Neural progenitor cell (in vitro differentiated cells): ENCODE data around the gene ESPN. TPM values are rescaled to one million over a fixed set of nuclear protein-coding genes. Genes with fewer than 3 reads are reported as not detected.

Experiments used
- DNase-seq: peaks from one replicate; pipeline ENCODE4 v3.0.0-alpha.2; 2016; ENCODE audit warnings: low spot score
- H2AFZ ChIP-seq: fragments of 200-600 bp; sonication (generic); replicated peaks from 2 replicates; pipeline ENCODE4 v1.6.1; 2016; ENCODE audit warnings: antibody characterized with exemption
- H3F3A ChIP-seq: fragments of 200-600 bp; sonication (generic); 2 replicates; pipeline ENCODE4 v1.6.1; 2016; ENCODE audit warnings: antibody characterized with exemption, low read depth
- H3K27ac ChIP-seq: fragments of 200-600 bp; sonication (generic); 2 replicates; pipeline ENCODE4 v1.5.1; 2016; ENCODE audit warnings: mild to moderate bottlenecking
- H3K27me3 ChIP-seq: fragments of 200-600 bp; sonication (generic); 2 replicates; pipeline ENCODE4 v1.6.1; 2016; ENCODE audit warnings: mild to moderate bottlenecking, moderate library complexity
- H3K36me3 ChIP-seq: fragments of 200-600 bp; sonication (generic); 2 replicates; pipeline ENCODE4 v1.5.1; 2016
- H3K4me1 ChIP-seq: fragments of 200-600 bp; sonication (generic); 2 replicates; pipeline ENCODE4 v1.6.1; 2016; ENCODE audit warnings: mixed run types
- H3K4me2 ChIP-seq: fragments of 200-600 bp; sonication (generic); 2 replicates; pipeline ENCODE4 v1.6.1; 2016
- H3K4me3 ChIP-seq: fragments of 200-600 bp; sonication (generic); 2 replicates; pipeline ENCODE4 v1.5.1; 2016
- H3K79me2 ChIP-seq: fragments of 200-600 bp; sonication (generic); 2 replicates; pipeline ENCODE4 v1.6.1; 2016; ENCODE audit warnings: low read depth
- H3K9ac ChIP-seq: fragments of 200-600 bp; sonication (generic); 2 replicates; pipeline ENCODE4 v1.6.1; 2016
- H3K9me3 ChIP-seq: fragments of 200-600 bp; sonication (generic); 2 replicates; pipeline ENCODE4 v1.5.1; 2016; ENCODE audit warnings: low read depth
- H4K20me1 ChIP-seq: fragments of 200-600 bp; sonication (generic); 2 replicates; pipeline ENCODE4 v1.6.1; 2016; ENCODE audit warnings: low read depth
- H3K27ac Mint-ChIP-seq: 3 replicates; pipeline ENCODE4 v1.8.0; 2021; ENCODE audit warnings: mixed read lengths
- H3K27me3 Mint-ChIP-seq: 2 replicates; pipeline ENCODE4 v1.8.0; 2022; ENCODE audit warnings: low read depth, mild to moderate bottlenecking, inconsistent platforms, moderate library complexity, mixed read lengths; ENCODE audit not compliant: insufficient read depth
- H3K36me3 Mint-ChIP-seq: 3 replicates; pipeline ENCODE4 v1.8.0; 2021; ENCODE audit warnings: mixed read lengths
- H3K4me1 Mint-ChIP-seq: 3 replicates; pipeline ENCODE4 v1.8.0; 2021; ENCODE audit warnings: mixed read lengths
- H3K4me3 Mint-ChIP-seq: 3 replicates; pipeline ENCODE4 v1.8.0; 2021; ENCODE audit warnings: mild to moderate bottlenecking, moderate library complexity, mixed read lengths
- H3K9me3 Mint-ChIP-seq: 3 replicates; pipeline ENCODE4 v1.8.0; 2020; ENCODE audit warnings: mixed read lengths
- CTCF ChIP-seq: fragments of 200-600 bp; sonication (generic); IDR thresholded peaks from 2 replicates; pipeline ENCODE4 v1.5.1; 2017; ENCODE audit warnings: antibody characterized with exemption, mild to moderate bottlenecking
- EZH2 ChIP-seq: fragments of 200-600 bp; sonication (generic); IDR thresholded peaks from 2 replicates; pipeline ENCODE4 v1.6.1; 2017; ENCODE audit warnings: antibody characterized with exemption, mild to moderate bottlenecking, moderate library complexity
- EZH2phosphoT487 ChIP-seq: fragments of 200-600 bp; sonication (generic); IDR thresholded peaks from 2 replicates; pipeline ENCODE4 v1.6.1; 2017; ENCODE audit warnings: antibody characterized with exemption
- microRNA-seq: library from miRNA; unstranded; fragments of <30 nt; microRNA quantifications from one replicate; pipeline ENCODE4, GENCODE V29; 2016
- small RNA-seq: library from RNA; depleted of rRNA; stranded (forward); fragments of <200 nt; gene quantifications from one replicate; pipeline ENCODE3, GENCODE V24; 2015
- total RNA-seq: library from RNA; depleted of rRNA; stranded (reverse); fragments of >200 nt; gene quantifications from 2 replicates; pipeline ENCODE4 v1.2.3, GENCODE V29; 2015; ENCODE audit warnings: low replicate concordance

The ESPN gene
- total RNA-seq, 1 donor from 2014 or later, result 7.1 TPM

GRCh38 chr1:6509220-6509918 lies 84.8 kb downstream of the ESPN start:
- Histone ChIP-seq H3K27me3 (no peaks in the 10 kb centered on the region), H3K27ac (no peak overlapping the region), H3K9me3 (no peaks in the 10 kb centered on the region), H4K20me1 (no peaks in the 10 kb centered on the region), H3K4me3 (no peak overlapping the region), H3K79me2 (no peaks in the 10 kb centered on the region), H3F3A (no peaks in the 10 kb centered on the region), H3K36me3 (no peaks in the 10 kb centered on the region), H3K9ac (no peak overlapping the region), H3K4me2 (no peak overlapping the region), H2AFZ (no peak overlapping the region), H3K4me1 (peaks cover 12% of the 10 kb centered on the region)
- Mint-ChIP-seq H3K36me3 (no peaks in the 10 kb centered on the region), H3K4me1 (peaks cover 20% of the 10 kb centered on the region), H3K9me3 (no peaks in the 10 kb centered on the region), H3K4me3 (no peak overlapping the region), H3K27me3 (peaks cover 1% of the 10 kb centered on the region), H3K27ac (no peak overlapping the region)
- DNase-seq, result no peak
- TF ChIP-seq EZH2phosphoT487 (no peak), CTCF (no peak), EZH2 (no peak)

DNA sequence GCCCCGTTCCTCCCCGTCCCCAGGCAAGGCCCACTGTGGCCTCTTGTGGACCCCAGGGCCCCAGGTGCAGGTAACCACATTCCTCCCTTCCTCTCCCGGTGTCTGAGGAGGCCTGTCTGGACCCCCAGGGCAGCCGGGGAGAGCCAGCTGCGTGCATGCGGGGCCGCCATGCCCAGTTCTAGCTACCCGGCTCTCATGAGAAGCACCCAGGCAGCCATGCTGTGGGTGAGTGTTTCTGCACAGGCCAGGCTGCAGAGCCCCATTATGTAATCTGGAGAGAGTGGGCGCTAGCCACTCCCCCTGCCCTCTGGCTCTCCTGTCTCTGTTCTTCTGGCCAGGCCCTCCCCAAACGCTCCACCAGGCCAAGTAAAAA lies 85.3 kb downstream of the ESPN start:
- no peak for DNase-seq
- no peak overlapping the region for H3K4me3 ChIP-seq
- H3K27ac Mint-ChIP-seq, result no peak overlapping the region

DNA sequence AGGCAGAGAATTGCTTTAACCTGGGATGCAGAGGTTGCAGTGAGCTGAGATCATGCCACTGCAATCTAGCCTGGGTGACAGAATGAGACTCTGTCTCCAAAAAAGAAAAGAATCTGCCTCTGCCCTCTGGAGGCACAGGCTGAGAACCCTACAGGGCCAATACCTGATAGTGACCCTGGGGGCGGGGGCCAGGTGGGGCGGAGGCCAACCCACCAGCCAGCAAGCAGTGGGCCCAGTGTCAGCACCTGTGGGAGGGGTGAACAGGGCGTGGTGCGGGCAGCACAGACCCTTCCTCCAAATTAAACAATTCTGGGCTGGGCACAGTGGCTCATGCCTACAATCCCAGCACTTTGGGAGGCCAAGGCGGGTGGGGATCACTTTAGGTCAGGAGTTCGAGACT lies 85.9 kb downstream of the ESPN start:
- Histone ChIP-seq H2AFZ (no peak overlapping the region), H3F3A (no peaks in the 10 kb centered on the region), H3K9ac (no peak overlapping the region), H3K27ac (no peak overlapping the region), H3K27me3 (no peaks in the 10 kb centered on the region), H3K4me3 (no peak overlapping the region), H3K9me3 (no peaks in the 10 kb centered on the region), H3K4me1 (peaks cover 12% of the 10 kb centered on the region), H4K20me1 (no peaks in the 10 kb centered on the region), H3K4me2 (no peak overlapping the region), H3K79me2 (no peaks in the 10 kb centered on the region), H3K36me3 (no peaks in the 10 kb centered on the region)
- Mint-ChIP-seq H3K36me3 (no peaks in the 10 kb centered on the region), H3K27ac (no peak overlapping the region), H3K9me3 (no peaks in the 10 kb centered on the region), H3K4me3 (no peak overlapping the region), H3K4me1 (peaks cover 15% of the 10 kb centered on the region), H3K27me3 (no peaks in the 10 kb centered on the region)
- no peak for DNase-seq
- TF ChIP-seq EZH2, result no peak
- no peak for TF ChIP-seq CTCF
- TF ChIP-seq EZH2phosphoT487, result no peak

More for the DNA sequence above, 85.3 kb downstream of the ESPN start:
- Histone ChIP-seq H2AFZ (no peak overlapping the region), H3K4me1 (peaks cover 12% of the 10 kb centered on the region), H3K9me3 (no peaks in the 10 kb centered on the region), H4K20me1 (no peaks in the 10 kb centered on the region), H3K79me2 (no peaks in the 10 kb centered on the region), H3K9ac (no peak overlapping the region), H3K36me3 (no peaks in the 10 kb centered on the region), H3F3A (no peaks in the 10 kb centered on the region), H3K4me2 (no peak overlapping the region), H3K27ac (no peak overlapping the region), H3K27me3 (no peaks in the 10 kb centered on the region)
- no peak for TF ChIP-seq EZH2phosphoT487
- TF ChIP-seq EZH2, result no peak
- TF ChIP-seq CTCF, result no peak
- Mint-ChIP-seq H3K9me3 (no peaks in the 10 kb centered on the region), H3K36me3 (no peaks in the 10 kb centered on the region), H3K4me1 (peaks cover 19% of the 10 kb centered on the region), H3K4me3 (no peak overlapping the region), H3K27me3 (no peaks in the 10 kb centered on the region)

Small RNA genes lying within 50 kb of the gene (microRNA-seq; reads per million reads assigned to microRNA genes)
- not detected for gene MIR4252

Small RNA genes lying within 50 kb of the gene (small RNA-seq; reads per million reads assigned to genes)
- gene MIR4252, result not detected

Other genes starting within 250 kb of the ESPN start
- gene CHD5, start 244.5 kb upstream of the ESPN start, total RNA-seq, result 0.17 and 0.22 TPM in 2 replicates
- gene RPL22, start 225.2 kb upstream of the ESPN start, total RNA-seq, result 261 and 410 TPM in 2 replicates
- 3.1 and 5.9 TPM in 2 replicates for gene RNF207, start 218.7 kb upstream of the ESPN start, total RNA-seq
- 88.4 and 118 TPM in 2 replicates for gene ICMT, start 188.8 kb upstream of the ESPN start, total RNA-seq
- gene HES3, start 180.6 kb upstream of the ESPN start, total RNA-seq, result 5.5 and 22.2 TPM in 2 replicates
- gene GPR153, start 163.7 kb upstream of the ESPN start, total RNA-seq, result 8.4 and 27.3 TPM in 2 replicates
- gene ACOT7, start 31.0 kb upstream of the ESPN start, total RNA-seq, result 19.6 and 44.9 TPM in 2 replicates
- gene HES2, start 4.9 kb upstream of the ESPN start, total RNA-seq, result 0.04 and 0.22 TPM in 2 replicates
- gene TNFRSF25, start 41.4 kb downstream of the ESPN start, total RNA-seq, result 15.6 and 23.7 TPM in 2 replicates
- 7.4 and 25.9 TPM in 2 replicates for gene PLEKHG5, start 66.9 kb downstream of the ESPN start, total RNA-seq
- 28.1 and 48.0 TPM in 2 replicates for gene NOL9, start 129.7 kb downstream of the ESPN start, total RNA-seq
- gene TAS1R1, start 130.5 kb downstream of the ESPN start, total RNA-seq, result not detected in 2 replicates
- 18.3 and 28.3 TPM in 2 replicates for gene ZBTB48, start 155.2 kb downstream of the ESPN start, total RNA-seq
- gene KLHL21, start 178.1 kb downstream of the ESPN start, total RNA-seq, result 4.8 and 7.2 TPM in 2 replicates
- 32.0 and 35.6 TPM in 2 replicates for gene PHF13, start 189.0 kb downstream of the ESPN start, total RNA-seq
- gene THAP3, start 200.1 kb downstream of the ESPN start, total RNA-seq, result 25.0 and 37.2 TPM in 2 replicates